ENCODE measurements around the gene SLTM.

The SLTM gene

DNA sequence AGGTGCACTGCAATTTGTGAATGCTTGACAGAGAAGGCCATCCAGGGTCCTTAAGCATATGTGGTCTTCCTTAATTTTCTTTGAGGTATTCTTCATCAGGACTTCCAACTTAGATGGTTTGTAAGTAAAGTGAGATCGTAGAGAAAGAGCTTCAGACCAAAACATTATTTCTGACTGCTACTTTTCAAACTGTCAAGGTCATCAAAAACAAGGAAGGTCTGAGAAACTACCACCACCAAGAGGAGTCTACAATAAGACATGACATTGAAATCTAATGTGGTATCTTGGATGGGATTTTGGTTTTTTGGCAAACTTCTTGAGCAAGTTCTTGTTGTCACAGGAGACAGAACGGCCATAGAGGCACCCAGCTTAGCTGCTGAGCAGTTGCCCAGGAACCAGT is 34.0 kb upstream of the SLTM start:
- Mint-ChIP-seq H3K27ac (no peak overlapping the region), H3K27me3 (ENCODE audit: low read depth, poor library complexity) (peaks cover 6% of the 10 kb centered on the region)

GRCh38 chr15:58966698-58967097 is 33.2 kb upstream of the SLTM start:
- Mint-ChIP-seq H3K36me3 (ENCODE audit: low read depth) (no peaks in the 10 kb centered on the region), H3K27ac (no peak overlapping the region), H3K4me1 (no peaks in the 10 kb centered on the region), H3K9me3 (no peaks in the 10 kb centered on the region), H3K4me3 (no peak overlapping the region), H3K27me3 (ENCODE audit: low read depth, poor library complexity) (peaks cover 6% of the 10 kb centered on the region)
- DNase-seq, result no peak
- TF ChIP-seq, protein P1, sequence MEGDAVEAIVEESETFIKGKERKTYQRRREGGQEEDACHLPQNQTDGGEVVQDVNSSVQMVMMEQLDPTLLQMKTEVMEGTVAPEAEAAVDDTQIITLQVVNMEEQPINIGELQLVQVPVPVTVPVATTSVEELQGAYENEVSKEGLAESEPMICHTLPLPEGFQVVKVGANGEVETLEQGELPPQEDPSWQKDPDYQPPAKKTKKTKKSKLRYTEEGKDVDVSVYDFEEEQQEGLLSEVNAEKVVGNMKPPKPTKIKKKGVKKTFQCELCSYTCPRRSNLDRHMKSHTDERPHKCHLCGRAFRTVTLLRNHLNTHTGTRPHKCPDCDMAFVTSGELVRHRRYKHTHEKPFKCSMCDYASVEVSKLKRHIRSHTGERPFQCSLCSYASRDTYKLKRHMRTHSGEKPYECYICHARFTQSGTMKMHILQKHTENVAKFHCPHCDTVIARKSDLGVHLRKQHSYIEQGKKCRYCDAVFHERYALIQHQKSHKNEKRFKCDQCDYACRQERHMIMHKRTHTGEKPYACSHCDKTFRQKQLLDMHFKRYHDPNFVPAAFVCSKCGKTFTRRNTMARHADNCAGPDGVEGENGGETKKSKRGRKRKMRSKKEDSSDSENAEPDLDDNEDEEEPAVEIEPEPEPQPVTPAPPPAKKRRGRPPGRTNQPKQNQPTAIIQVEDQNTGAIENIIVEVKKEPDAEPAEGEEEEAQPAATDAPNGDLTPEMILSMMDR (IDR thresholded peaks at IDR 0.05), result no peak

More for the DNA sequence above, 34.0 kb upstream of the SLTM start:
- TF ChIP-seq, protein P1 (IDR thresholded peaks at IDR 0.05), result no peak
- H3K4me3 Mint-ChIP-seq, result no peak overlapping the region
- no peaks in the 10 kb centered on the region for H3K36me3 Mint-ChIP-seq (ENCODE audit: low read depth)
- no peaks in the 10 kb centered on the region for H3K9me3 Mint-ChIP-seq
- no peak for DNase-seq
- no peaks in the 10 kb centered on the region for H3K4me1 Mint-ChIP-seq

DNA sequence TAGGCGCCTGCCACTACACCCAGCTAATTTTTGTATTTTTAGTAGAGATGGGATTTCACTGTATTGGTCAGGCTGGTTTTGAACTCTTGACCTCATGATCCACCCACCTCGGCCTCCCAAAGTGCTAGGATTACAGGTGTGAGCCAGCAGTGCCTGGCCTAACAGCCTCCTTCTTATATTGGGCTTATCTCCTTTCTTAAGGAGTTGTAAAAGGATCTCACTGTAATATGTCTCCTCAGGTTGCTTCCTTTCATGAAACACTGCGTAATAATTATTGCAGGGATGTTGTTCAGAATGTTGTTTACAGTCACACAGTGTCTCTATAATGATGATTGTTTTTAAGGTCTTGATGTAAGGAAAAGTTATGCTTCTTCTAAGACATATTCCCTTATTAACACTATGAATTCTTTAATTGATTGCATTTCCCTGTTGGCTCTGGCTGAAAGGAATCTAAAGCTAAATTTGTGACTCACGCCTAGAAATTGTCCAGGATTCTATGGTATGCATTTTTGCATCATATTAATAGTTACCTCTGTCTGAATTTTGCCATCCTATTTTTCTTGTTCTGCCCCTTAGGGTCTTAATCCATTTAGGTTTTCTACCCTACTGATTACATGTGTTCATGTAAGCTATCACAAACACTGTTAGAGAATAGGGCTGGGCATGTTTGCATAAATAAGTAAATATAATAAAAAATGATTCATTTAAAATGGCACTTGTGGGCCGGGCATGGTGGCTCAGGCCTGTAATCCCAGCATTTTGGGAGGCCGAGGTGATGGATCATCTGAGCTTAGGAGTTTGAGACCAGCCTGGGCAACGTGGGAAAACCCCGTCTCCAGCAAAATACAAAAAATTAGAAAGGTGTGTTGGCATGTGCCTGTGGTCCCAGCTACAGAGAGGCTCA is 29.4 kb upstream of the SLTM start:
- H3K27ac Mint-ChIP-seq, result no peak overlapping the region
- peaks cover 6% of the 10 kb centered on the region for H3K27me3 Mint-ChIP-seq (ENCODE audit: low read depth, poor library complexity)
- H3K4me3 Mint-ChIP-seq, result no peak overlapping the region
- H3K9me3 Mint-ChIP-seq, result no peaks in the 10 kb centered on the region
- TF ChIP-seq, protein P1 (IDR thresholded peaks at IDR 0.05), result no peak
- DNase-seq, result no peak
- no peaks in the 10 kb centered on the region for H3K4me1 Mint-ChIP-seq
- H3K36me3 Mint-ChIP-seq (ENCODE audit: low read depth), result no peaks in the 10 kb centered on the region

DNA sequence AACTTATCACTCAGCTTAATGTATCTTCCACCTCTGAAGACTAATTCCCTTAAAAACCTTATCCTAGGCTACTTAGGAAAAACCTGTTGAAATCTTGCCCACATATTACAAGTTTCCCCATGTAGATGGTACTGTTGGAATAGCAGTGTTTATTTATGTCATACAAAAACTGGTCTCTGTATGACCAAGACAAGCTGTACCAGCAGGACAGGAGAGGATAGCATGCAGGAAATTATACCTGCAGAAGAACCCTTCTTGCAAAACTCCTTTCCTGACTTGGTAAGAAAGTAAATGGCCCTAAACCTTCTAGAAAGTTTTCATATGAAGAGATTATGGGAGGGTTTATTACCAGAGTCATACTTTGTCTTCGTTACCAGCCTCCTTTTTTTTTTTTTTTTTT is 28.7 kb upstream of the SLTM start:
- Mint-ChIP-seq H3K27me3 (ENCODE audit: low read depth, poor library complexity) (peaks cover 7% of the 10 kb centered on the region), H3K4me3 (no peak overlapping the region), H3K9me3 (no peaks in the 10 kb centered on the region), H3K4me1 (no peaks in the 10 kb centered on the region), H3K27ac (no peak overlapping the region), H3K36me3 (ENCODE audit: low read depth) (no peaks in the 10 kb centered on the region)
- no peak for DNase-seq
- TF ChIP-seq, protein P1 (IDR thresholded peaks at IDR 0.05), result no peak

DNA sequence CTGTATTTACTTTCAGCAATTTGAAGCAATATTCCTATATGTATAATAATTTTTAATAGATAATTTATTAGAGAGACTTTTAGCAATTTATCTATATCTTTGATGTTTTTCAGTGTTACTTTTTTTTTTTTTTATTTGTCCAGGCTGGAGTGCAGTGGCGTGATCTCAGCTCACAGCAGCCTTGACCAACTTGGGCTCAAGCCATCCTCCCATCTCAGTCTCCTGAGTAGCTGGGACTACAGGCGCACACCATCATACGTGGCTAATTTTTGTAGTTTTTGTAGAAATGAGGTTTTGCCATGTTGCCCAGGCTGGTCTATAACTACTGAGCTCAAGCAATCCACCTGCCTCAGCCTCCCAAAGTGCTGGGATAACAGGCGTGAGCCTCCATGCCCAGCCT is 25.3 kb upstream of the SLTM start:
- no peak for DNase-seq
- TF ChIP-seq, protein P1 (IDR thresholded peaks at IDR 0.05), result no peak
- Mint-ChIP-seq H3K4me3 (no peak overlapping the region), H3K27me3 (ENCODE audit: low read depth, poor library complexity) (peaks cover 6% of the 10 kb centered on the region), H3K27ac (no peak overlapping the region), H3K4me1 (no peaks in the 10 kb centered on the region), H3K36me3 (ENCODE audit: low read depth) (no peaks in the 10 kb centered on the region), H3K9me3 (no peaks in the 10 kb centered on the region)

All from nephron progenitor cell (in vitro differentiated cells).